ENCODE measurements around the gene AUNIP.

AUNIP gene

GRCh38 chr1:25809283-25809926 lies 49.9 kb downstream of the AUNIP start:
- no peak for DNase-seq (ENCODE audit: low spot score)

DNA sequence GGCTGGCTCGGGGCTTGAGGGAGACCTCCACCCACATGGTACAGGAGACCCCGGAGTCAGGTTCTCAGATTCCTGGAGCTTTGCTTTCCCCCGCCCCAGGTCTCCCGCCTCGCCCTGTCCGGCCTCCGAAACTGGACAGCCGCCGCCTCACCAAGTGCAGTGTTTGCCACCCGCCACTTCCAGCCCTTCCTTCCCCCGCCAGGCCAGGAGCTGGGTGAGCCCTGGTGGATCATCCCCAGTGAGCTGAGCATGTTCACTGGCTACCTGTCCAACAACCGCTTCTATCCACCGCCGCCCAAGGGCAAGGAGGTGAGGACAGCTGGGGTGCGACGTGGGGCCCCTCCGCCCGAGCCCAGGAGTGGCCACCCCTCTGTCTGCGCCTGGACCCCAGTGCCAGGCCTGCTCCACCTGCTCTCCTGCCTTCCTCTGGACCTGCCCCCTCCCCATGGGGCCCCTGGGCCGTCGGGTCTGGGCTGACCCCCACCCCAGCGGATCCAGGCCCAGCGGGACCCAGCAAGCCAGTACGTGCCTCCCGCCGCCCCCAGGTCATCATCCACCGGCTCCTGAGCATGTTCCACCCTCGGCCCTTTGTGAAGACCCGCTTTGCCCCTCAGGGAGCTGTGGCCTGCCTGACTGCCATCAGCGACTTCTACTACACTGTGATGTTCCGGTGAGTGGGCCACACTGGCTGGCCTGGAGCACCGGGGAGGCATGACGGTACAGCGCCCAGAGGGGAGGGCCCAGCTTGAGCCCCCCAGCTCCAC lies 50.6 kb downstream of the AUNIP start:
- no peak for DNase-seq (ENCODE audit: low spot score)

GRCh38 chr1:25807480-25808390 lies 51.5 kb downstream of the AUNIP start:
- no peak for DNase-seq (ENCODE audit: low spot score)

DNA sequence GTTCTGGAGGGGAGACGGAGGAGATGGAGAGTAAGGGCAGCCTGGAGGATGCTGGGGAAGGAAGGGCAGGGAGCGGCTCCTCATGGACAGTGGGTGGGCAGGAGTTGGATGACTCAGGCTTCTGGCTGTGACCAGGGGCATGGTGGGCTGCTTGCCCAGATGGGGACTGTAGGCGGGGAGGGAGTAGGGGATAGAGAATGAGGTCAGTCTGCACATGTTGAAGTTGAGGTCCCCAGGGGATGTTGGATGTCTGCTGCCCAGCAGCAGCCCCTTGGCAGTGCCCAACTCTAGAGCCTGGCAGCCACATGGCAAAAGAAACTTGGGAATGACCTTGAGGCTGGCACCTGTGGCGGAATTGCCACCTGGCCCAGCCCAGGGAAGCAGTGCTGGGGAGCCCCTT lies 52.8 kb downstream of the AUNIP start:
- DNase-seq (ENCODE audit: low spot score) = no peak

- DNase-seq (ENCODE audit: low spot score) = no peak
These were observed 53.4 kb downstream of the AUNIP start for GRCh38 chr1:25805863-25806225.

DNA sequence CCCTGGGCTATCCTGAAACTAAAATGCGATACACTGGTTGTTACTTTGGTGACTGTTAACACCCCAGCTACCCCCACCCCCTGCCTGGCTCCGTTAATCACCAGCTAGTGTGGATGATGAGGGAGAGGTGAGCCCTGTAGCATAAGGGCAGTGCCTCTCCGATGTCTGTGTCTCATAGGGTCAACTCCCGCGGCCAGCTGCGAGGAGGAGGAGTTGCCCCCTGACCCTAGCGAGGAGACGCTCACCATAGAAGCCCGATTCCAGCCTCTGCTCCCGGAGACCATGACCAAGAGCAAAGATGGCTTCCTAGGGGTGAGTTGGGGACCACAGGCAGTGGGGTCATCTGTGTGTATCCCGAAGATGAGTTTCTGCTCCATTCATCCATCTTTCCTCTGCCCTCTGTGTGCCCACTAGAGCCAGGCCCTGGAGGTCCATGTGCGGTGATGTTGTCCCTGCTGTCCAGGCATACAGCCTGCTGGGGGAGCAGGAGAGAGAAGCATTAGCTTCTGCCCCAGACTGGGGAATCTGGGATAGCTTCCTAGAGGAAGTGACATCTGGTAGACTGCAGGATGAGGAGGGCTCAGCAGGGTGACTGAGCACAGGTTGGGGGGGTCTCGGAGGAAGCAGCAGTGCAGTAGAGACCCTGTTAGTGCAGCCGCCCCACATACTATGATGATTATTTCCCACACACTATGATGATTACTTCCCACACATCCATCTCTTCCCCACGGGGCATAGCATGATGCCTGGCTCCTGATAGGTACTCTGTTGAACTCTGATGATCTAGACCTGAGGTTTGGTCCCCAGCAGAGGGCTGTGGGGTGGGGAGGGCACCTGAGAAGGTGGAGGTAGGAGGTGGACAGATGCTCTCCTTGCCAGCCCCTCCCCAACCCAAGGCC lies 54.0 kb downstream of the AUNIP start:
- no peak for DNase-seq (ENCODE audit: low spot score)

DNA sequence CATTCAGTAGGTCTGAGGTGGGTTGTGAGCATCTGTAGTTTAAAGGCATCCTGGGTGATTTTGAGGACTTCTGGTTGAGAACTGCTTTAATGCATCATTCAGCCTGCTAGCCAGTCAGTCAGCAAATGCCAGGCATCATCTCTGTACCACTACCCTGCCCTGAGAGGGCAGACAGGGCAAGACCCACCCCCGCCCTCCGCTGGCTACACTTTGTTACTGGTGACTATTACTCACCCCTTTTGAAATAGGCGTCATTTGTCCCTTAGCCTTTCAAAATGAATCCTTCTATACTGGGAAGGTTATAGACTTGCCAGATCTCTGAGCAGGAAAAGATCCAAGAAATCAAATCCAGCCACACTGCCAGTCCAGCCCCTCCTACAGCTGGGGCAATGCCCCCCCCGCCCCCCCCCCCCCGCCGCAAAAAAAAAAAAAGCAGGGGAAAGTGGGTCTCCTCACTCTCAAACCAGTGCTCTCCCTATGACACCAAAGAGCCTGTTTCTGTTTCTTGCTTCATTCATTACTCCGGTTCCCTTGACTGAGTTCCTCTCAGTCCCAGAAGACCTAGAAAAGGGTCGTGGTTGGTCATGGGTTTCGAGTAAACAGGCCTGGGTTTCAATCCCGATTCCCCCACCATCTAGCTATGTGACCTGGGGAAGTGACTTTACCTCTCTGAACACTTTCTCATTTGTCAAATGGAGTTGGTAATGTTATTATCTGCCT lies 54.9 kb downstream of the AUNIP start:
- no peak for DNase-seq (ENCODE audit: low spot score)

DNA sequence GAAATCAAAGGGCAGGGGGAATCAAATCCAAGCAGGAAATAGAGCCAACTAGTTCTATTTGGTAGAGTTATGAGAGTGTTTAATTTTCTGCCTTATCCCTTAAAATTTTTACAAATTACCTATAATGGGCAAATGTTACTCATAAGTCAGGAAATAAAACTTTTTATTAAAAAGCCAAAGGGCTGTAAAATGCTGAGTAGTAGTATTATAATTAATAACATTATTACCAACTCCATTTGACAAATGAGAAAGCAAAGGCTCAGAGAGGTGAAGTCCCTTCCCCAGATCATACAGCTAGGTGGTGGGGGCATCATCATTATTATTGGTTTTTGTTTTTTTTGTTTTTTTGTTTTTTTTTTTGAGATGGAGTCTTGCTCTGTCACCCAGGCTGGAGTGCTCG lies 55.9 kb downstream of the AUNIP start:
- no peak for DNase-seq (ENCODE audit: low spot score)

DNA sequence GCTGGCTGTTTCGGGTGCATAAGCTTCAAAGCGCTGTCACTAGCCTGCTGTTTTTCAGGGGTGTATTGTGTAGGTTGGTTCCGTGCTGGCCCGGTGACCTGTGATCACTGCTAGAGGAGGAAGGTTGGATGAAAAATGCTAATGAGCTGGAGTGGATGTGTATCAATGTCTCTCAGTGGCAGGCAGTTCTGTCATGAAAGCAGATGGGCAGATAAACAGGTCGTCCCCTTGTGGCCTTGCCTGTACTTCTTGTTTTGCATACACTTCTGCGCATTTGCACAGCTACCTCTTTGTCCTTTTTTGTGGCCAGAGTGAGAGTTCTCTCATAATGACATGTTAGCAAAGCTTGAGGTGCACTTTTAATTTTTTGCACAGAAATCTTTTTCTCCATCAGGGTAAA lies 56.3 kb downstream of the AUNIP start:
- DNase-seq (ENCODE audit: low spot score) = no peak

DNA sequence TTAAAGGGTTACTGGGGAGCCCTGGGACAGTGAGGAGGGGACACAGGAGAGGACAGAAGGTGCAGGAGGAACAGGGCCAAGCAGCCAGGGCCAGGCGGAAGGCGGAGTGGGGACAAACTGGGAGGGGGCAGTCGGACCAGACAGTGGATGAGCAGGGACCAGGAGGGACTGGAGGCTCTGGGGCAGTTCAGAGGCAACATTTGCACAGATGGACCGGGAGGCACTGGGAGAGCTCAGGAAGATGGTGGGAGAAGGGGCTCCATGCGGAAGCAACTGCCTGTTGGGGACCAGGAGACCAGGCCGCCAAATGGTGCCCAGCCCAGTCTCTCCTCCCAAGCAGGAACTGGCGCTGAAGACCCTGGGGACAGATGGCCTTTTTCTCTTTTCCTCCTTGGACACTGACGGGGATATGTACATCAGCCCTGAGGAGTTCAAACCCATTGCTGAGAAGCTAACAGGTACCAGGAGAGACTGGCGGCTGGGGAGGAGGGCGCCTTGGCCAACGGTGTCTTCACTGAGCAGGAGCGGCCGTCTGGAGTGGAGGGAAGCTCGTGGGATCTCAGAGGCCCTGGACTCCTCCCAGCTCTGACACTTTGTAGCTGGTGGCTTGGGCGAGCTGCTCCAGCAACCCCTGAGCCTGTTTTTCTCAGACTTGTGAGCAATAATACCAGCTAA lies 58.4 kb downstream of the AUNIP start:
- no peak for DNase-seq (ENCODE audit: low spot score)

DNA sequence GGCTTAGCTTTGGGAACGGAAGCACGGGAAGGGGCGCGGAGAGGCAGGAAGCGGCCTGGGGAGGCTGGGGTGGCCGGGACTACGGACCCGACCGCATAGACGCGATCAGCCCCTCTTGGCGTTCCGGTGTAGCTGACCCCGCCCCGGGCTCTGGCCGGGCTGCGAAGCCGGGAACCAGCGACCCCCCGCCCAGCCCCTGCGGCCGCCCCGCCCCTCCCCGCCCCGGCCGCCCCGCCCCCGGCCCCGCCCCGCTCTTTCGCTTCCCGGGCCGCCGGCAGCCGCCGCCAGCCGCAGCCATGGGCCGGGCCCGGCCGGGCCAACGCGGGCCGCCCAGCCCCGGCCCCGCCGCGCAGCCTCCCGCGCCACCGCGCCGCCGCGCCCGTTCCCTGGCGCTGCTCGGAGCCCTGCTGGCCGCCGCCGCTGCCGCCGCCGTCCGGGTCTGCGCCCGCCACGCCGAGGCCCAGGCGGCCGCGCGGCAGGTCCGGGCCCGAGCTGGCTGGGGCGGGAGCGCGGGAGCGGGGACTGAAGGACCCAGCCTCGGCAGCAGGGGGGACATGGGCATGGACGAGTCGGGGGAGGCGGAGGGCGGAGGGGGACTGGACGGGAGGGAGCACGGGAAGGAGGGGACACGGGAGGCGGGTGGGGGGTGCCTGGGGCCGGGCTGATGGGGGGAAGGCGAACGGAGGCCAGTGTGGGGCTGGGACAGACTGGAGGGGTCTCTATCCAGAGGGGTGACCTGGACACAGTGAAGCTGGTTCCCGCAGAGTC lies 59.1 kb downstream of the AUNIP start, which contains the start of gene SELENON:
TSS of gene SELENON (plus strand) at position 259 of the 768 bp plus-strand sequence. CDS start at position 297, 38 bp downstream.
- DNase-seq (ENCODE audit: low spot score) = no peak

GRCh38 chr1:25799352-25799934 lies 59.8 kb downstream of the AUNIP start:
- no peak for DNase-seq (ENCODE audit: low spot score)

GRCh38 chr1:25798666-25799351 lies 60.4 kb downstream of the AUNIP start:
- no peak for DNase-seq (ENCODE audit: low spot score)

DNA sequence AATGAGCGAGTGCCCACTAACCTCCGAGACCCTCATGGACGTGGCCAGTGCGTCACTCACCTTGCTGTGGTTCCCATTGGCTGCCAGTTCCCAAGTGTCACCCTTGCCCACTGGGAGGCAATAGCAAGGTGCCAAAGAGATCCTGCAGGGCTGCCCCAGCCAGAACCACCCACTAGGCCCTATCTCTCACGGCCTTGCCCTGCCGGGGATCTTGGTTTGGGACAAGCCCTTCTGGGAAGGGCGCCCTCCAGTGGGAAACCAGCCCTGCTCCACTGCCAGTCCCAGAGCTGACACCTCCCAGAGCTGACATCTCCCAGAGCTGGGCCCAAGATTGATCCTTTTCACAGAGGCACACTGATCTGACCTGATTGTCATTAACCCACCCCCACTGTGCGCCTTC lies 61.3 kb downstream of the AUNIP start:
- DNase-seq (ENCODE audit: low spot score) = peak; percentile 12

DNA sequence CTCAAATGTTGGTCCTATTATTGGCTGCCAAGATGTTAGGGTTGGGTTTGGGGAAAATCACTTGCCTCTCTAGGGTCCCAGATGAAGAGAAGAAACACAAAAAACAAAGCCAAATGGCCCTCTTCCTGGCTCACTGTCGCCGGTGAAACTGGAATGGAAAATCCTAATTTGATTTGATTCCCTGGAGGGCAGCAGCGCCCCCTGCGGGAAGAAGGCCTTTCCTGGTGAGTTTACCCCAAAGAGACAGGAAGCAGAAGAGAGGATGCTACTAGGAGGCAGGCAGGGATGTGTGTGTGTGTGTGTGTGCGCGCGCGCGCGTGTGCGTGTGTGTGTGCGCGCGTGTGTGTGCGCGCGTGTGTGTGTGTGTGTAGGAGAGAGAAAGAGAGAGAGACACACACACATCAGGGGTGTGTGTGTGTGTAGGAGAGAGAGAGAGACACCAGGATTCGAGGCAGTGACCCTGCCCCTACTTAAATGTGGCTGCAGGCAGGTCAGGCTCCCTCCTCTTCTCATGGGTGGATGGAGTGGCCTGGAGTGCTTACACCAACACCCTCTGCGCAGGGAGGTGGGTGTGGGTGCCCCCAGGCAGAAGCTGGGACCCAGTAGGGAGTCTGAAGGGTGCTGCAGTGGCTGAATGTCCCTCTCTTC lies 62.3 kb downstream of the AUNIP start:
- DNase-seq (ENCODE audit: low spot score) = peak; percentile 40

DNA sequence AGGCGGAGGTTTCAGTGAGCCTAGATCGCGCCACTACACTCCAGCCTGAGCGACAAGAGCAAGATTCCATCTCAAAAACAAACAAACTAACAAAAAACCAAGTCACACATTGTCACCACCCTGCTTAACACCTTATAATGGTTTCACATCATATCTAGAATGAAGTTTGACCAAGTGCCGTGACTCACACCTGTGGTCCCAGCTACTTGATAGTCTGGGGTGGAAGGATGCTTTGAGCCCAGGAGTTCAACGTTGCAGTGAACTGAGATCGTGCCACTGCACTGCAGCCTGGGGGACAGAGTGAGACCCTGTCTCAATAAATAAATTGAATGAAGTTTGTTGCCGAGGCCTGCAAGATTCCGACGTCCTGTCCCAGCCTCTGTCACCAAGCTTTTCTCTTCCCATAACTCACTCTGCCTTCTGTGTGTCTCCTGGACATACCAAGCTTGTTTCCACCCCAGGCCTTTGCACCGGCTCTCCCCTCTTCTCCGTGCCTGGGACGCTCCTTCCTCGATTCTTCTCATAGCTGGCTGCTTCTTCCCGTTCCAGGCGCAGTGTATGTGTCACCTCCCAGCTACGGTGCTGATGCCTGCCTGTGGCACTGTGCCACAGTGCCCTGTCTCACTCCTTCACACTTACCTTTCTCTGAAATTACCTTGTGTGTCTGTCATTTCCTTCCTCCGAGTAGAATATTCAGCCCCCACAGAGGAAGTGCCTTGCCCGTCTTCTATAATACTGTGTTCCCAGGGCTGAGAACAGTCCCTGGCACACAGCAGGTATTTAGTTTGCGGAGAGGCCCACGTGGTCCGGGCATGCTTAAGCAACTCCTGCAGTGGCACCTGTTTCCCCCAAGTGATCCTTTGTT lies 63.1 kb downstream of the AUNIP start:
- DNase-seq (ENCODE audit: low spot score) = no peak

- DNase-seq (ENCODE audit: low spot score) = no peak
These were observed 64.0 kb downstream of the AUNIP start for GRCh38 chr1:25795211-25795610.

Data from hematopoietic multipotent progenitor cell treated with erythropoietin and hydrocortisone succinate and interleukin-3 and kit ligand, for 17 days (in vitro differentiated cells).